Measurements from ENCODE around the gene FANCL.
"Not testable (repeated sequence)": the region's sequence is repeated elsewhere in the genome, so short reads cannot be mapped to it uniquely, and the experiment has no call there.

FANCL gene

GRCh38 chr2:58113563-58113962, 127.6 kb downstream of the FANCL start:
- not testable (repeated sequence) for H3K27ac ChIP-seq (ENCODE audit: low read depth, low read length); H3K9me3 ChIP-seq (ENCODE audit: low read length); H3K4me3 ChIP-seq (ENCODE audit: low read depth in 1 of 2, low read length in 2 of 2); H3K27me3 ChIP-seq (ENCODE audit: control insufficient read depth in 1 of 2, insufficient read depth in 2 of 2, low read length in 2 of 2); H3K4me1 ChIP-seq (ENCODE audit: insufficient read depth, low read length); H3K9ac ChIP-seq (ENCODE audit: low read length); H3K36me3 ChIP-seq (ENCODE audit: insufficient read depth, low read length)

GRCh38 chr2:58110765-58111164, 130.4 kb downstream of the FANCL start:
- H3K27me3 ChIP-seq (ENCODE audit: control insufficient read depth in 1 of 2, insufficient read depth in 2 of 2, low read length in 2 of 2) = no peaks in the 10 kb centered on the region
- H3K4me1 ChIP-seq (ENCODE audit: insufficient read depth, low read length) = no peaks in the 10 kb centered on the region
- H3K9ac ChIP-seq (ENCODE audit: low read length) = no peak overlapping the region
- H3K4me3 ChIP-seq (ENCODE audit: low read depth in 1 of 2, low read length in 2 of 2) = no peak overlapping the region
- H3K9me3 ChIP-seq (ENCODE audit: low read length) = no peaks in the 10 kb centered on the region
- H3K27ac ChIP-seq (ENCODE audit: low read depth, low read length) = no peak overlapping the region
- no peaks in the 10 kb centered on the region for H3K36me3 ChIP-seq (ENCODE audit: insufficient read depth, low read length)

- H3K9me3 ChIP-seq (ENCODE audit: low read length) = no peaks in the 10 kb centered on the region
- H3K36me3 ChIP-seq (ENCODE audit: insufficient read depth, low read length) = no peaks in the 10 kb centered on the region
- no peaks in the 10 kb centered on the region for H3K27me3 ChIP-seq (ENCODE audit: control insufficient read depth in 1 of 2, insufficient read depth in 2 of 2, low read length in 2 of 2)
- no peaks in the 10 kb centered on the region for H3K4me1 ChIP-seq (ENCODE audit: insufficient read depth, low read length)
- H3K27ac ChIP-seq (ENCODE audit: low read depth, low read length) = no peak overlapping the region
- H3K4me3 ChIP-seq (ENCODE audit: low read depth in 1 of 2, low read length in 2 of 2) = no peak overlapping the region
- no peak overlapping the region for H3K9ac ChIP-seq (ENCODE audit: low read length)
Observed at GRCh38 chr2:58109481-58109880, 131.6 kb downstream of the FANCL start.

Data from muscle layer of colon (tissue), 2 donors.